Fibroblast of mammary gland (primary cell): ENCODE results near the gene PLAAT1.

Experiments used
- DNase-seq: peaks from one replicate; pipeline ENCODE4 v3.0.0-alpha.2; 2010; ENCODE audit warnings: low read depth
- H3K4me3 ChIP-seq: 2 replicates; pipeline ENCODE4 v1.5.1; 2011; ENCODE audit warnings: low read depth, mild to moderate bottlenecking, low read length, moderate library complexity; ENCODE audit not compliant: control insufficient read depth
- TF ChIP-seq, protein P1 (sequence below): conservative IDR thresholded peaks from 2 replicates; pipeline ENCODE4 v1.5.1; 2011; ENCODE audit warnings: low read depth, low read length, inconsistent platforms; ENCODE audit not compliant: control insufficient read depth, insufficient read depth

The PLAAT1 gene

DNA sequence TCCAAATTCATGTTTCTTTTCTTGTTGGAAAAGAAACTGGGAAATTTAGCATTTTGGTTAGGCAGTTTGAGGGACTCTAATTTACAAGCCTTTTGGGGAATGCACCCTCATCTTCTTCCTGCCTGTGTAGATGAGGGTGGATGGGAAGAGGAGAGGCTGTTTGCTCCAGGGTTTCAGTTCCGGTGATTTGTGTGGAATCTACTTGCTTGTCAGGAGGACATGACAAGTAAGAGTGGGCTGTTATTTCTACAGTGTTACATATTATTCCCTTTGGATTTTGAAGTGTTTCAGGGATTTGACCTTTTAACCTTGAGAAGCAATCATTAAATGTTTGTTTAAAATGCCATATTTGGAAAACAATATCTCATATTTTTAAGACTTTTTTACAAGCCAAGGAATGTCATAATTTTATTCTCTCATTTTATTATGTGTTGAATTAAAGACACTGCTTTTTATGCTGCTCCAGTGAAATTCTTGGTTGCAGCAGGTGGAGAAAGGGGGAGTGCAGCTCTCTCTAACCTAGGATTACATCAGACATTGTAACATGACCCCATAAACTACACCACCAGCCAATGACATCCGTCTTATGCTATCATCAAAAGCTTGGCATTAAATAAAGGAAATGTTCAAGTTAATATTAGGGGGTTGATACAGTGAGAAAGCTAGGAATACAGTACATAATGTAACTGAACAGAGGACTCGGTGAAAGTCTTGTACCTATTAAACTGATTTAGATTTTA, 30.2 kb downstream of the PLAAT1 start:
- H3K4me3 ChIP-seq, result no peak overlapping the region
- DNase-seq, result no peak
- TF ChIP-seq, protein P1, sequence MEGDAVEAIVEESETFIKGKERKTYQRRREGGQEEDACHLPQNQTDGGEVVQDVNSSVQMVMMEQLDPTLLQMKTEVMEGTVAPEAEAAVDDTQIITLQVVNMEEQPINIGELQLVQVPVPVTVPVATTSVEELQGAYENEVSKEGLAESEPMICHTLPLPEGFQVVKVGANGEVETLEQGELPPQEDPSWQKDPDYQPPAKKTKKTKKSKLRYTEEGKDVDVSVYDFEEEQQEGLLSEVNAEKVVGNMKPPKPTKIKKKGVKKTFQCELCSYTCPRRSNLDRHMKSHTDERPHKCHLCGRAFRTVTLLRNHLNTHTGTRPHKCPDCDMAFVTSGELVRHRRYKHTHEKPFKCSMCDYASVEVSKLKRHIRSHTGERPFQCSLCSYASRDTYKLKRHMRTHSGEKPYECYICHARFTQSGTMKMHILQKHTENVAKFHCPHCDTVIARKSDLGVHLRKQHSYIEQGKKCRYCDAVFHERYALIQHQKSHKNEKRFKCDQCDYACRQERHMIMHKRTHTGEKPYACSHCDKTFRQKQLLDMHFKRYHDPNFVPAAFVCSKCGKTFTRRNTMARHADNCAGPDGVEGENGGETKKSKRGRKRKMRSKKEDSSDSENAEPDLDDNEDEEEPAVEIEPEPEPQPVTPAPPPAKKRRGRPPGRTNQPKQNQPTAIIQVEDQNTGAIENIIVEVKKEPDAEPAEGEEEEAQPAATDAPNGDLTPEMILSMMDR, result no peak

DNA sequence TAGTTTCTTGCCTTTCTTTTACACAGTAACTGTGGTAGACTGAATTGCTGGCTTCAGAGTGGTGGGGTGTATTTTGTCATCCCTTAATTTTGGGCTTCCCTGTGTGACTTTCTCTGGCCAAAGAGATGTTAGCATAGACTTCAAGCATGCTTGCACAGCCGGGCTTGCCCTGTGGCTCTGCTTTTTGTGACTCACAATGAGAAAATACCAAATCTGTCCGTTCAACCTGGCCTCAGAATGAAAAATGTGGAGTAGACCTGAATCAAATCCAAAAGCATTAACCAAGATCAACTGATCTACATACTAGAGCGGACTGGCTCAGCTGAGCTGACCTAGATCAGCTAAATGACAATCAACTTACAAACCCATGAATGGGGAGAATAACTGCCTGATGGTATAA, 51.4 kb downstream of the PLAAT1 start:
- H3K4me3 ChIP-seq, result no peak overlapping the region
- TF ChIP-seq, protein P1, result no peak
- DNase-seq, result no peak

DNA sequence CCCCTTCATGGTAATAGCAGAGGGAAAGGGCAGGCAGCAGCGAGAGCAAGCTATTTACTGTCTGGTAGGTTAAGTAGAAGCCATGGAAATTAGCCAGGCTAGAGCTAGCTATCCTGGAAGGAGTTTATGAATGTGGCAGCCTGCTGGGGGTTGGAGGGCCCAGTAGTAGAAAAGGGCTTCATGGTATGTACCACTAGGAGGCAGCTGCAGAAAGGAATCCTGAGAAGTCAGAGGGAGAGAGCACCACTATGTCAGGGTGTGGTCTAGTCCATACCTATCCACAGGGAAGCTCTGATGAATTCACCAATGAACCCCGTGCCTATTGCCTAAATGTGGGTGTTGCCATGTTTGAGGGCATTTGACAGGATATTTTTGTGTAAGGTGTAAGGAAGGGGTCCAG, 55.0 kb downstream of the PLAAT1 start:
- DNase-seq, result no peak
- TF ChIP-seq, protein P1, result no peak
- H3K4me3 ChIP-seq, result no peak overlapping the region

DNA sequence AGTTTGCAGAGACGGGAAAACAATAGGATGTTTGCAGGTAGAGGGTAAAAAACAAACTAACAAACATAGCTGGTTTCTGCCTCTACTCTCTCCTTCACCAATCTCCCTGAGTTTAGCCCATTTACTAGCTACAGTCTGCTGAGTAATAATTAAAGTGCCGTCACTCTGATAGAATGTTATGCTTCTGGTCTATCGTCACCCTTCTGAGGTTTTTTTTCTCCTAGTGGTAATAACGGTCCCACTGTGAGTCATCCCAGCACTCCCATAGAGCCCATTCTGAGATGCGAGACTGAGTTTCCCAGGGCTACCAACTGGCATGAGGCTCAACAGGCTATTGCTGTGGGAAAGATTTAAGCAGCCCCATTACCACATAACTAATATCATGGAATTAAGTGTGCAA, 56.4 kb downstream of the PLAAT1 start:
- TF ChIP-seq, protein P1, result no peak
- DNase-seq, result no peak

GRCh38 chr3:193301433-193301832, 60.4 kb downstream of the PLAAT1 start:
- H3K4me3 ChIP-seq, result no peak overlapping the region
- DNase-seq, result peak; percentile 1
- TF ChIP-seq, protein P1, result no peak

More for the DNA sequence above, 56.4 kb downstream of the PLAAT1 start:
- no peak overlapping the region for H3K4me3 ChIP-seq

DNA sequence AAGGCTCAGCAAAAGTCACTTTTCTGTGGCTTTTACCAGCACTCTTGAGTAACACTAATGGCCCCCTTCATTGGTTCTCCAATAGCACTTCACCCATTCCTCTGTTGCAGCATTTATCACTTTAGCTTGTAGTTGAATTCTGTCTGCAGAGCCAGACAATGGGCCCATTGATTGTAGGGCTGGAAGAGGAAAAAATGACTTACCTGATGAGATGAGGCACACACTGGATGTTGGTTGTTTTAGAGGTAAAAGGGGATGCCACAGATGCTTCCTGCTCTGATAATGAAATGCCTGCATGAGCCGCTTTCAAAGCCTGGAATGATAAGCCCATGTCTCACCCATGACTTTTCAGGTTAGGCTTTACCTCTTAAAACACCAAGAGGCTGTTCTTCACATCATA, 64.3 kb downstream of the PLAAT1 start:
- no peak for DNase-seq
- H3K4me3 ChIP-seq, result no peak overlapping the region
- TF ChIP-seq, protein P1, result no peak
